GM19035 (cell line): ENCODE data around the gene SNX33.
"Not testable (repeated sequence)": the region's sequence is repeated elsewhere in the genome, so short reads cannot be mapped to it uniquely, and the experiment has no call there.

Experiments used
- ATAC-seq: cut with Tn5 transposase; IDR thresholded peaks from one replicate; pipeline ENCODE4 v1.9.1; 2021; ENCODE audit not compliant: unreplicated experiment

Gene SNX33

DNA sequence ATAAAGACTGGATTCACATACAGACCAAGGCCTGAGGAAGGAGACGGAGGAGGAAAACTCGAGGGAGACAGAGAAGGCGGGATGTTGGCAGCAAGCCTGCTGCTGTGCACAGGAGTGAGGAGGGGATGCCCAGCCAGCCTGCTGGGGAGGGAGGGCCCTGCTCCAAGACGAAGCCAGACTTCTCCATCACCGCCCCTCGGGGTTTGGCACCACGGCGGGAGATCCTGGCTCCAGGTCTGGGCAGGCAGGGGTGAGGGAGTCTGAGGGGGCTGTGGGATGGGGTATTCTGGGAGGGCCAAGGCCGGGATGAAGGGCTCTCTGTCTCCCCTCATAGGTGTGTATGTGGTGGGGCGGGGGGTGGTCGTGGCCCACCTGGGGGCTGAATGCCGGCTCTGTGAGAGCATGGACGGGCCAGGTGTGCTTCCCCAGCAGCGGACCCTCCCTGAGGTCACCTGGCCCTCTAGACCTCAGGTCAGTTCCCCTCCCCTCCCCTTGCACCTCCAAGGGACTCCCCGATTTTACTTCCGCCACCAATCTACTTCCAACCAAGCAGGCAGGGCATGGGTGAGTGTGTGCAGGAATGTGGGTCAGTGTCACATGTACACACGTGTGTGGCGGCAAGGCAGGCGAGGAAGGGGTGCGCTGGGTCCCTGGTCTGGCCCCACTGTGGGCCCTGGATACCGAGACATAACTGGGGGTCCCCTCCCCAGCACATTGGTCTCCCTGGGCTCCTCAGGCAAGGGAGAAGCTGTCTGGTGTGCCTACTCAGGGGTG is 50.4 kb downstream of the SNX33 start:
- ATAC-seq = not testable (repeated sequence)

DNA sequence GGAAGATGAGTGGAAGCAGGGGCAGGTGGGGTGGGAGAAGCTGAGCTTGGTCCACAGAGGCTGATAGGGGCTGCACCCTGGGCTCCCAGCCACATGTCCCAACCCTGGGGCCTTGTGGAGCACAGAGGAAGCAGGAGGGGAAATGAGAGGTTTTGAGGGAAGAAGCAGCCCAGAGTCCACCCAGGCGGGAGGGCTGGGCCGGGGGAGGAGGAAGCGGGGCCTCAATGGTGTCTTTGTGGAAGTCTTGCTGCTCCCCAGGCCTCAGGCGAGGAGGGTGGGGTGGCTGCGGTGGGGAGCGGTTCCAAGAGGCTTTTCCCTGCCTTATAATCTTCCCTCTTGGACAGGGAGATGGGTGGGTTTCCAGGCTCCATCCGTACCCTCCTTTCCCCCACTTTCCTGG is 51.8 kb downstream of the SNX33 start:
- ATAC-seq = not testable (repeated sequence)

DNA sequence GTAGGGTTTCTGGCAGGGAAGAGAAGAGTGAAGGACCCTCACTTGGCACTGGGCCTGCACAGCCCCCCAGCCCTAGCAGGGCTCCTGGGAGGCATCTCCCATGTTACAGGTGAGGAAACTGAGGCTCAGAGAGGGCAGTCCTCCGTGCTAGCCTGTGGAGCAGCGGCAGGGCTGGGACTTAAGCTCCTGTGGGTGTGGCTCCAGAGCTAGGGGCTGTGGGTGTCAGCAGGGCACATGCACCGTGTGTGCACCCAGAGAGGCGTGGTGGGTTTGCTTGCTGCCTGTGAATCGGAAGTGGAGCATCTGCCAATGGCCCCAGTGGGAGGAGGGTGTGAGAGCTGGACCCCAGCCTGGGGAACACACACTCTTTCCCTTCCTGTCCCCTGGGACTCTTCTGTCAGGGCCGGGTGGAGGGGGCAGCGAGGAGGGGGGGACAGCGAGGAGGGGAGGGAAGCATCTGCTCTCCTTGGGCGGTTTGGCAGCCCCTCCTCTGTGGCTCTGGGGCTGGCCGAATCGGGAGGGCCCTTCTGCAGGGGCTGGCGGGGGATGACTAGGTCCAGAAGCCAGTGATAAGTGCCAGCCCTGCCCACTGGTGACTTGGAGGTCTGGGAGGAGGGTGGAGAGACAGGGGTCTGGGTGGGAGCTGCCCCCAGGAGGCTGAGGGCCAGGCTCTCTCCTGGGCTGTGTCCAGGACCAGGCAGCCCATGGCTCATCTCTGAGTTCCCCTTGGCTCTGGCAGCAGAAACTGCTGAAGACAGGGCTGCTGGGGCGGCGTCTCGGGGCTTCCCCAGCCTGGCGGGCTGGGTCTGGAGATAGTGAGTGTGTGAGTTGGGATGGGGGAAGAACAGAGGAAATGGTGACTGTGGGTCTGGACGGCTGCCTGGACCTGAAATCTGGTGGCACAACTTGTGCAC is 52.5 kb downstream of the SNX33 start:
- not testable (repeated sequence) for ATAC-seq

- ATAC-seq = not testable (repeated sequence)
Observed at GRCh38 chr15:75701071-75702003, 53.6 kb downstream of the SNX33 start.

DNA sequence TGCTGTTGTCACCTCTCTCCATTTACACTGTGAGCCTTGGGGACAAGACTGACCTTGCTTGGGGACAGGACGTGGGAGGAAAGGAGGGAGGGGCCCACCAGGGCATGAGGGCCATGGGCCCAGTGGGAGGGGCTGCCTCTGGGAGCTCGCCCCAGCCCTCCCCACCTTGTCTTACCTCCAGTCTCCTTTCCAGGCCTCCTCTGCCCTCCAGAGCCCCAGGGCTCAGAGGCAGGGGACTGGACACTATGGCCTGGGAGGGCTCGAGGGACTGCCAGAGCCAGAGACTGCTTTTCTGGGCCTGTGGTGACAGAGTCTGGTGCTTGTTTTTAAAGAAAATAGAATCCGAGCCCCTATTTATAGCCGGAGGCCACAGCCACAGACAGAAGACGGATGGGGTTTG is 54.7 kb downstream of the SNX33 start:
- ATAC-seq = no peak

DNA sequence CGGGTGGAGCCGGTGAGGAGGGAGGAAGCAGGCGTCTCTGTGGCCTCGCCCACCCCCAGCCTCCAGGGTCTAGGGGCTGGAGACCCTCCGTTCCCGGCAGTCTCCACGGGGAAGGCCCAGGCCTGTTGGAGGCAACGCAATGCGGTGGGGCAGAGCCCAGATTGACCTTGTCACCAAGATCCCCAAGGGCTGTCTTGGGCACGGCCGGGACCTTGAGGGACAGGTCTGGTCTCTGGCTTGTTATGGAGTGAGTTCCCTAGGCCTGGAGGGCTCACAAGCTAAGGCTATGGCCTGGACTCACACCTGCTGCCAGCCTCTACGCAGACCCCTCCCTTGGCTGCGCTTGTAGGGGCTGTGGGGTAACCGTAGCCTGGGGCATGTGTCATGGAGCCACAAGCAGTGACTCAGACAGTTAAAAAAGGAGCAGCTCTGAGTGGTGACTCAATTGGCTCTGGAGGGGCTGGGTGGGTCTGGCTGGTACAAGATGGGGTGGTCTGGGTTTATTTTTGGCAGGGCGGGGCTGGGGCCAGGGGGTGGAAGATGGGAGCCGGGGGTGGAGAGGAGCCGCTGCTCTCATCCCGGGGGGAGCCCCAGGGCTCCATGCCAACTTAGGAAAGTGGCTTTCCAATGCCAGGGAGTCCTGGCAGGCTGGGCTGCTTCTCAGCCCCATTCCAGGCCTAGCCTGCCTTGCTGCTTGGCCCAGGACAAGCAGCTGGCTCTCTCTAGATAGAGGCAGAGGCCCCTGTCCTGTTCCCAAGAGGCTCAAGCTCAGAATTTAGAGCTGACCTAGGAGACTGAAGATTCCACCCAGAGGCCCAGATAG is 55.9 kb downstream of the SNX33 start:
- not testable (repeated sequence) for ATAC-seq

DNA sequence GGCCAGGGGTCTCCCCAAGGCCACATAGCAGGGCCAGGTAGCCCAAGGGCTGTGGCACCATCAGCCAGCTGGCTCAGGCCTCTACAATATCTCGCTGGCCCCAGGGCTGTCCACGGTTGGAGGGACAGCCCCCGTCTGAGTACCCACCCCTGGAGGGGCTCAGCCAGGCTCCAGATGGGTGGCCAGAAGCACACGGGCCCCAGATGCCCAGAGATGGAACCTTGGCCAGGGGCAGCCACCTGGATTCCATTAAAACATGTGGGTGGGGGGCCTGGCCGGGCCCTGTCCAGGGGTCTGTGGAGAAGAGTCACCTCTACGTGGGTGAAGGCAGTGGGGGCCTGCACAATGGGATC is 56.5 kb downstream of the SNX33 start:
- no peak for ATAC-seq

DNA sequence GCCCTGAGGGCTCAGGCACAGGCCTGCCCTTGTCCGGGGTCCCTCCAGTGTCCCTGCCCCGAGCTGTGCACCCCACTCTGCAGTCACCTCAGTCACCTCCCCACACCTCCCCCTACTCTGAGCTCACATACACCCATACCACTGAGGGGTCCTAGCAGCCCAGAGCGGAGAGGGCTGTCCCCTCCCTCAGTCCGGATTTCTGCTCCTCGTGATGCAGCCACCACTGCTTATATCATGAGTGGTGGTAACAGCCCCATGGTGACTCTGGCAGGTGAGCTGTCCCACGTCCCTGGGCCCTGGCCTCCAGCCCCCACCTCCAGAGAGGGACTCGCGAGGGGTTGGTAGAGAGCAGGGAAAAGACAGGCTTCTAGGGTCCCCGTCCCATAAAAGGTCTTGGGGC is 56.9 kb downstream of the SNX33 start:
- ATAC-seq = no peak

DNA sequence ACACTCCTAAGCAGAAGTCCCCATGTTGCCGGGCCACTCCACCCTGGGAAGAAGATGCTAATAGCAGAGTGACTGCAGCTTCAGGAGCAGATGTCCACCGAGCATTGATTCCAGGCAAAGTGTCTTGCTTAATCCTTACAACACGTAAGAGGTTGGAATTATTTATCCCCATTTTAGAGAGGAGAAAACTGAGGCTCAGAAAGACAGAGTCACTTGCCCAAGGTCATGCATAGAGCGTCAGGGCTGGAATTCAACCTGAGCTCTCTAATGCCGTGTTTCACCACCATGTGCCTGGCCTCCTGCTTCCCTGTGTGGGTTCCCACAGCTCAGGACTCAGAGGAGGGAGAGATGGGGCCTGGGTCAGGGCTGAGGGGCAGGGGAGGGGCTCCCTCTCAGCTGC is 57.7 kb downstream of the SNX33 start:
- ATAC-seq = not testable (repeated sequence)

GRCh38 chr15:75705854-75706681 is 58.4 kb downstream of the SNX33 start:
- ATAC-seq = no peak

GRCh38 chr15:75706682-75706954 is 58.9 kb downstream of the SNX33 start:
- ATAC-seq = no peak

DNA sequence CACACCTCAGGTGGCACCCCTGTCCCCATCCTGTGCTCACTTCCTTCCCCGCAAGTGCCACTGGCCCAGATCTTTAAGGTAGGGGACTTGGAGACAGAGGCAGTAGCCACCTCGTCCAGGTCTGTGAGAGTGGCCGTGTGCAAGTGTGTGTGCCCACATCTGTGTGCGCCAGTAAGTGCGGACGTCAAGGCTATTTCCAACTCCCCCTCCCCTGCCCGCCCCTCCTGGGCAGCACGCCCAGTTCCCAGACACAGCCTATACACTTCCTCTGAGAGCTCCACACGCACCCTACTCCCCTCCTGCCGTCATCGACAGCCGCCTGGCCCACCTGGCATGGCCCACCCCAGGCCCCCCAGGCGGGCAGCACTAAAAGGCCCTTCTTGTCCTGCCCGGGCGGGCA is 61.7 kb downstream of the SNX33 start:
- ATAC-seq = not testable (repeated sequence)

DNA sequence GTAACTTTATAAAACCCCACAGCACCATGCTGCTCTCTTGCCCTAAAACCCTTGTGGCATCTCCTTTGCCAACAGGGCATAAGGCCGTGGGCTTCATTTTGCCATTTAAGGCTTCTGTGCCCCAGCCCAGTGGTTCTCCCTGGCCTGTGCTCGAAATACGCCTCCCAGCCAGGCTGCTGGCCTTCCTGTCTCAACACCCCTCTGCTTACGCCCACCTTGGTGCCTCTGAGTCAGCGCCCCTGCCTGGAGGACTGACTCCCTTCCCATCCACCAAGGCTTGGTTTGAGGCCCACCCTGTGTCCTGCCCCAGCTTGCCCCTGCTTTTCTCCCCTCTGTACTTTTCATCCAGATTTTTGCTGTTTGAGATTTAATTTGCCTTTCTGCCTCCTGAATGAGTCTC is 63.2 kb downstream of the SNX33 start:
- ATAC-seq = not testable (repeated sequence)

GRCh38 chr15:75711495-75711894 is 63.8 kb downstream of the SNX33 start:
- ATAC-seq = not testable (repeated sequence)
